HT1080 (cell line): ENCODE results near the gene CNTN4. TPM values are rescaled to one million over a fixed set of nuclear protein-coding genes. Genes with fewer than 3 reads are reported as not detected.
A peak's percentile ranks its signal among the peaks of the same experiment; 100 is the strongest.

Experiments used
- DNase-seq: peaks from one replicate; pipeline ENCODE4 v3.0.0-alpha.2; 2015; ENCODE audit warnings: low read depth
- total RNA-seq: library from RNA; depleted of rRNA; stranded (reverse); fragments of >200 nt; shearing (Covaris generic); gene quantifications from 2 replicates; pipeline ENCODE4 v1.2.3, GENCODE V29; 2014

The CNTN4 gene
- total RNA-seq, 1 experiment from 2014 or later, result not detected

DNA sequence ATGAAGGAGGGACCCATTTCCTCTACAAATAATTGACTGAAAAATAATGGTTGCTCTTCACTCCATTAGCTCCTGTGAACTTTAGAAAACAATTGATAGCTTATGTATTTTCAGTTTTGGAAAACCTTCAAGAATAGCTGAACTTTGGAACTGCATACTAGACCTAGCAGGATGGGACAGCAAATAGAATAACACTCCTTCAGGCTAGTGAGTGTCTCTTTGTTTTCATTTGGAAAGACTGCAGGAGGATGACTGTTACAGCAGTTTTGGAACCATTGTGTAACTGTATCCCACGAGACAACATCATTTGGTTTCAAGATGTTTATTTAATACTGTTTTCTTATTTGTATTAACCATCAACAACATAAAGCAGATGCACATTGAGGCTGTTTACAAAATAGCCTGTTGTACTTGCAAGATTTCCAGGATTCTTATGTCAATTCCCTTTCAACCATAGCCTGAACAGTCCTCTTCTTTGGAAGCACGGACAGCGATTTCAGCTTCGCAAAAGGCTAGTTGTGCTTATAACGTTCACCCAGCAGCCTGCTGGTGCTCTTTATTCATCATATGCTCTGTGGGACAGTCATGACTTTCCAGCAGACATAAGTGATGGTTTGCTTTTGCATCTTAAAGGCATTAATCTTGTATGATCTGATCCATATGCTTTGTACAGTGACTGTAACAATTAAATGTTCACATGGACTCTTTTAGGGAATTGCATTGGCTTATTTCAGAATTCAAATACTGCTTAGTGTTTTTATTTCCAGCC lies 676.0 kb downstream of the CNTN4 start:
- DNase-seq, result no peak

DNA sequence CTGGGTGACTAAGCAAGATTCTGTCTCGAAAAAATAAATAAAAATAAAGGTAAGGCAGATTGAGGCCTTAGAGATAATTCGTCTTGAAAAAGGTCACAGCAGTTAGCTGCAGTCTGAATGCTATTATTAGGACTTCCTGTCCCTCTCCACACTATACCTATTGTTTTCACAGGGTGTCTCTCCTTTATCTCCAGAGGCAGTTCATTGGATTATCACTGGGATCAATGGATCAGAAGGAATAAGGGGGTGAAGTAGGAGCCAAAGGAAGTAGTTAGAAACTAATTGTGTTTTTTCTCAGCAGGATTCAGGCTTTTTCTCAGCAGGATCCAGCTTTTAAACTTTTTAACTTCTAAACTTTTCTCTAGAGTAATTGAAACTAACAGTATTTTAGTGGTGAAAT lies 684.6 kb downstream of the CNTN4 start:
- peak; percentile 53 for DNase-seq

DNA sequence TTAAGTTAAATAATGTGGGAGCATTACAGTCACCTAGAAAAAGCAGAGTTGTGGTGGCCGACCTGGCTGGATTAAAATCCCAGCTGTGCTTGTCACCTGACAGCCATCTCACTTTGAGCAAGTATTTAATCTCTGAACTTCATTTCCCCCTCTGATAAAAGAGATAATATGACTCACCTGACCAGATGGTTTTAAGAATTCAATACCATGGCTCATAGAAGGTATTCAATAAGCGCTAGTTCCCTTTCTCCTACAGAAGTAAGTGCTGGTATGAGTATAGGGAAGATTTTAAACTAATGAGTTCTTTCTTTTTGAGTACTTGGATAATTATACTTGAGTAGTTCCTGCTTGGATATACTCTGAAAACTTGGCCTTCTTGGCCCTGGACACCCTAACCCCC lies 686.0 kb downstream of the CNTN4 start:
- no peak for DNase-seq

DNA sequence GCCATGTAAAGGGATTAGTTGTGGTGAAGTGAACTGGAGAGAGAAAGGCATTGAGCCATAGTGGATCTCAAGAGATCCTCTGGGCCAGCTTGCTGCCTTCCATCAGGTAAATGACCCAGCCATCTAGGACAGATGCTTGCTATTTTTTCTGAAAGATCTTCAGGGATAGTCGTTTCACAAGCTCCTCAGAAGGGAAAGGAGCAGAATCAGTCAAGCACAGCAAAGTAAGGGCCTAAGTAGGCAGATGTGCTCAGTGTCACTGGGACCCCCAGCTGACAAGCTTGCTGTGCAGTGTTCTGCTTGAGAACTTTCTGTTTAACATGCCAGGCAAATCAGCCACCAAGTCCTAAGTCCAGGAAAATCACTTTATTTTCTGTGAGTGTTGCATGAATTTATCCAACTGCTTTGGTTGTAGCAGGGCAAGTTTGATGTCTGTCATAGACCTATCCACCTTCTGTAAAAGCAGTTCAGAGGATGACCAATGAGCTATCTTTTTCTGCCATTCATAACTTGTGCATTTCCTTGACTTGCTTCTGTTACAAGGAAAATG lies 691.7 kb downstream of the CNTN4 start:
- no peak for DNase-seq

DNA sequence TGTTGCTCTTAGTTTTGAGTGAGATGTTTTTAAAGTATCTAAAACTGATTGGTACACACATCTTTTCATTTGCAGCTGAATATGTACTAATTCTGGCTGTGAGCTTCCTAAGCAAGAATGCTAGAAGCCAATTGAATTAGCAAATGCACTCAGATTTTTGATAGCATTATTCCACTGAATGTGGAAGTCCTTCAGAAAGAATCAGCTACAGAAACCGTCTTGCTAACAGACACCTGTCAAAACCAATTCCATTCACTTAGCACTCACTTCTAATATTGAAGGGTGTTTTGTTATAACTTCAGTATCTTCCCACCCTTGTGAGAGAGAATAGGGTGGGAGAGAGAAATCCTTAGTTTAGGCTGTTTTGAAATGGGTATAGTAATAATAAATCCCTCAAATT lies 693.8 kb downstream of the CNTN4 start:
- no peak for DNase-seq

DNA sequence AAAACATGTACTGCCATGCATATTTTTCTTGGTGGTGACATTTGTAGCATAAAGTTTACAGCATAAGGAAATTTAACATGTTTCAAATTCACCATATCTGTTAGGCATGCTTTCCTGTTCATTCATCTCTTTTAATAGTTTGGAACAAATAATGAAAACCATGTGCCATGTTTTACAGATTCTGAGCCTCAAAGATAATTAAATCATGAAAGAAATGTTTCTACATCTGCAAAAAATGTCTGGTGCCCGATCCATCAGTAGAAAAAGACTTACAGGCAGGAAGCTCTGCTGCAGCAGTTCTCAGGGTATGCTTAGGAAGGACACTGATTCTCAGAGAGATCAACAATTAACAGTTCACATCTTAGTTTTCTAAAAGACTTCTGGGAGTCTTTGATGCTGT lies 695.3 kb downstream of the CNTN4 start:
- no peak for DNase-seq

DNA sequence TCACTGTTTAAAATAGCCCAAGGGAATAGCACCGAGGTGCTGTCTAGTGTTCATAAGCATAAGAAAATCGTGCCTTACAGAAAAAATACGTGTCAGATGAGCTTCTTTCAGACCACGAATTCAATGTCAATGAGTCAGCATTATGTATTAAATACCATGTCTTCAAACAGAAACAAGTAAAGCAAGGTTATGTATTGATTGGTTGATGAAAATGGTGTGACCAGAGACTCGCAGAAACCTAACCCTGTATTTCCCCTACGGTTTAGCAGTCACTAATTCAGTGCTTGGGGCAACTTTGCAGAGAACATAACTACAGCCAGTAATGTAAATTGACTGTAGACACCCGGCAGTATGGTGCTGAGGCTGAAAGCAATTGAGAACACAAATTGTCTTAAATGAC lies 703.8 kb downstream of the CNTN4 start:
- DNase-seq, result peak; percentile 53

DNA sequence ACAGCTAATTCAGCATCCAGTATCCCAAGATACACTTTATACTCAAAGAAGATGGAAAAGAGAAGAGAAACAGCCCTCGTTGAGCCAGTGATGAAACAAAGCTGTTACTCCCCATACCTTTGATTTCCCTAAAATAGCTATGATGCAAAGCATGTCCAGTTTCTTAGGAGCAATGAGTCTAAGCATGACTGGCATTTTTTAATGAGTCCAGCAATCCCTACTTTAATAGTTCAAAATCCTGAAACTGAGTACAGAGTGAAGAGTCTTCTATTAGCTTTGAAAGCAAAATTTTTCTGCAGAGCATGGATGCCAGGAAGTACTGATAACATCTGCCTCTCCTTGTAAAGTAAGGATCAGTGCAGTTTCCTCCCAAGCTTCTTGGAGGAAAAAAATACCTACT lies 708.8 kb downstream of the CNTN4 start:
- DNase-seq, result no peak

DNA sequence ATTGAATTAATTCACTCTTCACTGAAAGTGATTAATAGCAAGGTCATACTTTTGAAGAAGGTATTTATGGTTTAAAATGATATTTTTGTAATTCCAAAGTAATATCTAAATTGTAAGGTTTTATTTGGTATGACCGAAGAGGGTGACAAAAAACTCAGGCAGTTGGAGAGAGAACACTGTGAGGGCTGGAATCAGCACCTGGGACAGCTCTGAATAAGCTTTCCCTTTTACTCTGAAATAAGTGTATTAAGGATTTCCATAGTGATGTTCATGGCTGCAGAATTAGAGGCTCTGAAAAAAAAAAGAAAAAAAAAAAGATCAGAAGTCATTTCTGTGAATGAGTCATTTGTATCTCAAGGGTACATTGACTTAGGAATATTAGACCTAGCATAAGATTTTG lies 712.1 kb downstream of the CNTN4 start:
- peak; percentile 35 for DNase-seq

DNA sequence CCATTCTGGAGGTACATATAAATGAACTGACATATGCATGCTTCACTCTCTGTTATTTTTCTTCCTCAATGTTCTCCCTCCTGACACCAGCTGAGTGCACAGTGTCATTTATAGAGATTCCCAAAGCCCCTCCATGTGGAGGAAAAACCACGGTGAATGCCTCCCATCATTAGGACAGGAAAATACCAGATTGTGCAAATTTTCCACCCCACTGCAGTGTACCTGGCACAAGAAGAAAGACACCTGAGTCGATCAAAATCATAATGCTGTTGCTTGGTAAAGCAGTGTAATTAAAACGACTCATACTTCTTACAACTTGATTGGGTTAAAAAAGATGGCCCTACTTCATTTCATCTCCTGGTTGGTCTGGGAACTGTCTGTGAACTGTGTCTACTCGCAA lies 720.9 kb downstream of the CNTN4 start:
- no peak for DNase-seq

DNA sequence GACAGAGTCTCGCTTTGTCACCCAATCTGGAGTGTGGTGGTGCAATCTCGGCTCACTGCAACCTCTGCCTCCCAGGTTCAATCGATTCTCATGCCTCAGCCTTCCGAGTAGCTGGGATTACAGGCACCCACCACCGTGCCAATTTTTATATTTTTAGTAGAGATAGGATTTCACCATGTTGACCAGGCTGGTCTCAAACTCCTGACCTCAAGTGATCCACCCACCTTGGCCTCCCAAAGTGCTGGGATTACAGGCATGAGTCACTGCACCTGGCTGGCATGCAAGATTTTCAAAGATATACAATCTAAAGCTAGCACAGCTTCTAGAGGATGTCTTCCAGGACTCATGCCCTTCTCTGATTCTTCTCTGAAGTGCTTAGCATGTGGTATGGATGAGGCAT lies 722.3 kb downstream of the CNTN4 start:
- DNase-seq, result peak; percentile 56

DNA sequence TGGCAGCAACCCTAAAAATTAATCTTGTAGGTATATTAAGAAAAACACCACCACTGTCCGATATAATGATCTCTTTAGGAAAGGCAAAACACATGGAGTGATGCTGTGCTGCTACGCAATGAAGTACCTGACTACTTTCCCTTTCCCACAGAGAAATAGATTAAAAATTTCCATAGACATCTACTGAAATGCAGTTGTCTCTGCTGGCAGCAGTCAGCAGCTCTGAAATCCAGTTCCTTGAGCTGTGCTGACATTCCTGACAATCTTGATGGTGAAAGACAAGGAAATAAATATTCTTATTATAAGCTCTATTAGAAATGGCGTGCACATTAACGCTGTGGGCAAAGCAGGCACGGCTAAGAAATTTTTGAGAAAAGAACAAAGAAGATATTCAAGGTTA lies 723.9 kb downstream of the CNTN4 start:
- no peak for DNase-seq

DNA sequence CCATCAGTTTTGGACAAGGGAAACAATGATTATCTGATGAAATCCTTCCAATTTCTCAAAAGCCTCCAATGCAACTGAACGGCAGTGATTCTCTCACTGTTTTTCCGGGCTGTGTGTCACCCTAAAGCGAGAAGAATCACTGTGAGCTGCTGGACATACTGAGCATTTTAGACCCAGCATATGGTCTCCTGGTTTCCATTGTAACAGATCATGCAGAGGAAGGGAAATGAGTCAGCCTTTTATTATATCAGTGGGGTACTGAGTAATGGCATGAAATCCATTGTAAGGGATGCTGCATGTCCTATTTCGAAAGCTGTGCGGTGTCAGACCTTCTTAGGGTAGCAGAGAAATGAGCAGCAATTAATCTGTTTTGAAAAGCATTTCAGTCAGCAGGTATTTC lies 724.4 kb downstream of the CNTN4 start:
- peak; percentile 93 for DNase-seq

DNA sequence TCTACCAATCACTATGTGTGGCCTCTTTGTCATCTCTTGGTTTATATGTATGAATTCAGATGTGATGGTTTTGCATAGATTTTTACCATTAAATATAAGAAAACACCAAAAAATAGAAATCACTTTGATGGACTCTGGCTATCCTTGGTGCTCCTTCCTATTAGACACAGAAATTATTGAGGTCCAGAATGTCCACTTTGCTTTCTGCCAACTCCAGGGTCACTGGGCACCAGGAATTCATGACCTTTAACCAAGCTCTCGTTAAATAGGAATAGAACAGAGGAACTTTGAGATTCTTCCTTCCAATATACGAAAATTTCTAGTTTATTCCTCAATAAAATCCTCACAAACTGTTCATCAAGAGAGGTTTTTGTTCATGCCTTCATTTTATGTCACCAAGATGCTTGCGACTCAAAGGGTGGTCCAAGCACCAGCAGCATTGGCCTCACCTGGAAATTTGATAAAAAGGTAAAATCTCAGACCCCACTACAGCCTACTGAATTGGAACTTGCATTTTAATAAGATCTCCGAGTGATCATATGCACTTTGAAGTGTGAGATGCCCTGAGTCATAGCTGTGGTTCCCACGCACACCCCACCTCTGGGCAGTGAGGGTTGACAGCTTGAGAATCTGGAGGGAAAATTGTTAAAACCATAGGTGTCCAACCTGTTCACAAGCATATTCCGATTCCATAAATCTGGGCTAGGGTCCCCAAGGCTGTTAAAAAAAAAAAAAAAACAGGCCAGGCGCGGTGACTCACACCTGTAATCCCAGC lies 725.0 kb downstream of the CNTN4 start:
- DNase-seq, result peak; percentile 54

DNA sequence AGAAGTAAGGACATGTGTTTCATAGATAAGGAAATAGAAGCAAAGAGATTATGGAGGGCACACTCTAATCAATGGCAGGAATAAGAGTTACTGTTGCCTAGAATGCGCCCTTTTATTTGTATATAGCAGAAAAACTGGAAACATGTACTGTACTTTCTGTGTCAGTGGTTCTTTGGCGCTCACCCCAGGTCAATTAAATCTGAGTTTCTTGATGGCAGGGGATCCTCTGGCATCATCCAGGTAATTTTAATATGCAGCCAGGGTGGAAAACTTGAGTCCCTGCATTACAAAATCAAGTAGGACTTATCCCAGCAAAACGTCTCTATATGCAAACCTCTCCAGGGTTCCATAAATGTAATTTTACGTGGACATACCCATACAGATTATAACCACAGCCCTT lies 727.4 kb downstream of the CNTN4 start:
- DNase-seq, result no peak

DNA sequence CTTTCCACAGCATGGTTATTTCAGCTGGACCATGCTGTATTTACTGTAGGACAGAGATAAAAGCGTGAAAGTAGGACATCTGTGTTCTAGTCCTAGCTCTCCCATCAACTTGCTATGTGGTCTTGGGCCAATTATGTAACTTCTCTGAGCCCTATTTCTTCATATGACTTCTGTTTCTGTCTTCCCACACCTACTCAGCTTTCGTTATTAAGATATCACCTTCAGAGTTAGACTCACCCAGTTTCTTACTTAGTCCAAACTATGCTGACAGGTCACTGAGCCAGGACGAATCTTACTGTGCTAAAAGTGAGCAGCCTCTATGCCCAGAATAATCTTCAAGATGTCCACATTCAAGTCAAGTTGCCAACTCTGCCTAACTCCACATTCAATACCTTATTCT lies 727.8 kb downstream of the CNTN4 start:
- no peak for DNase-seq

DNA sequence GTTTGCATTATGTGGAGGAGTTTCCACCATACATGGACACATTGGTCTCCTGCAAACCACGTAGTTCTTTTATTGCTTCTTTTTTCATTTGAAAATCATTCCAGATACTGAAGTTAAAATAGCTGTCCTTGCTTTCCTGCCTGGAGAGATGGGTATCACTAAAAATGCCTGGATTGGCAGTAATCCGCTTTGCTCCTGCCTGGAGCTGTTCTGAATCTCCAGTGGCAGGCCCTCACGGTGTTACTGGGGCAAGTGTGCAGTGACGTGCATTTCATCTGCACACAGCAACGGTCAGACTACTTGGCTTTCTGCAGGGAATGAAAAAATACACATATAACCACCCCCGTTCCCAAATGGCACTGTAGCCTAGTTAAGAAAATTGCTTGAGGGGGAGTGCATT lies 738.6 kb downstream of the CNTN4 start:
- no peak for DNase-seq

DNA sequence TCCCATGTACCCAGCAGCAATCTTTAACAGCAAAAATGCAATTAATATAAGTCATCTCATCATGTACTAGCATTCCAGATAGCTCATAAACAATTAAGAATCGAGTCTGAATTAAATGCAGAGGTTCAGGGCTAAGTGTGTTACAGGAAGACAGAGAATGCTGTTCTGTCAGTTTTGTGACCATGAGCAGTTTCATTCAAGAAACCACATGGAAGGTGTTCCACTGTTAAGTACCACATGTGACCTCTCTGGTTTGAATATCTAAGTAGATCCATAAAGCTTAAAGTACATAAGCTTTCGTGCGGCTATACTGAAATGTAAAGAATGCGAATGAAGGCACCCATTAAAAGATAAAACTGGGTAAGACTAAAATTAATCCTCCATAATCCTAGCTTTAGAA lies 739.2 kb downstream of the CNTN4 start:
- DNase-seq, result no peak

DNA sequence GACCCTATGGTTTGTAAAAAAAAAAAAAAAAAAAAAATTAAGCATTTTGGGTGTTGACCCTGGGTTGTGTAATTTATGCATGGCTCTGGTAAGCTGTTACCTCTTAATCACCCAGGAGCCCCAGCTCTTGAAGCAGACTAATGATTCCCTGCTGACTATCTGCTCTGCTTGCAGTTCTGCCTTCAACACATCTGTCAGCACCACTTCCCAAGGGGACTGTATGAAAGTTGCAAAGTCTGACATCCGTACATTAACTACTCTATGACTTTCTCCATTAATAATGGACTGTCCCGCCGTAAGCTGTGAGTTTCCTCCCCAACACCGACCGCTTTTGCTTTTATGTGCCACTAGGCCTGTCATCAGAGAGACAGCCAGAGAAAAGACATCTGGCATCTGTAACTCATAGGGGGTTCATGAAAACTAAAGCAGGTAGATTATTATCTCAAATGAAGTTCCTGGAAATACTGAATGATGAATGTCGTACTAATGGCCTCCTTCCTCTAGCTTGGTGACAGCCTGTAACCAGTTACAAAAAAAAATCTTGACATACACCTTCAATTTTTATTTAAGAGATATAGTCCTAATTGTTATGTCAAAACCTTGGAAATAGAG lies 740.0 kb downstream of the CNTN4 start:
- no peak for DNase-seq

DNA sequence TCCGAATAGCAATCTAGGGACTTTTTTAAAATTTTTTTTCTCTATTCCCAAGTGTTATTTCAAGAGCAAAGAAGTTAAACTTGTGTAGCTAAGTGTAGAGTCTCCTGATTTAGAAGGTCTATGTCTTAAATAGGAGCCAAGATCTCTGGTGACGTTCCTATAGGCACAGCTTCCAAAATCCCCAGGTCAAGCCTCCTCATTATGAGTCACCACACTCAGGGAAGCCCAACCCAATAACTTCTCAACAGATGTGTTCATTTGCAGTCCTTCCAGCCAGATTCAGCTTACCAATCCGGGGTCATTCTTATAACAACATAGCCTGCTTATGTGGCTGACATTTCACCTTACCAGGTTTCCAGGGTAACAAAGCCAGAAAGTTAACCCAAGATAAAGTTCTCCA lies 741.2 kb downstream of the CNTN4 start:
- DNase-seq, result peak; percentile 78

DNA sequence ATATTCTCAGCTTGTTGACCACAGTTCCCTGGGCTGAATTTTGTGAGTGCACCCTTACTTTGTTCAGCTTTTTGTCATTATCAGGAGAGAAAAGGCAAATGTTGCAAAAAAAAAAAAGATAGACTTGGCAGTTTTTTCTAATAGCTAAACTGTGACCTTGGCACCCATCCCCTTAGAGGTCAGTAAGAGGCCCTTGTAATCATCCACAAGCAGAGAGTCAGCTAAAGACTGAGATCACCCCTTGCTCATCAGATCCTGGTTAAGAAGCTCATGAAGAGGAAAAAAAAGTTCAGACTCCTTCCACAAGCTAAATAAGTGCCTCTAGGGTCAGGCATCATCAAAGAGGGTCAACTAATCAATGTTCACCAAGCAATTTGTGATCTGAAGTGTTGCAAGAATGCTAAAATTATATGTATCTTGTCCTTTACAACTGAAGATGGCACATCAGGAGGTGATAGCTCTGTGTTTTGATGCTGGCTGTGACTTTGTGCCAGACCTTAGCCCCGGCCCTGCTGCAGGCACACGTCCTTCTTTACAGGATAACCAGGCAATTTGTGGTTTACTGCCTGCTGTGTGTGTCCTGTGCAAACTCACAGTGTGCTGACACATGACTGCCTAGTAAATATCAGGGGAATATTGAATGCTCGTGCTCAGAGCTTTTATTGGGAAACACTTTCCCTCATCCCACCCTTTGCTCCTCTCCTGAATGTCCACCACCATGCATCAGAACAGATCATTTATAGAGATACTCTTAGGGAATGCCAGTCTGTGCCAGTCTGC lies 748.6 kb downstream of the CNTN4 start:
- no peak for DNase-seq
